ENCODE measurements around the gene PRPF31. TPM values are rescaled to one million over a fixed set of nuclear protein-coding genes. Genes with fewer than 3 reads are reported as not detected.
"Not testable (repeated sequence)": the region's sequence is repeated elsewhere in the genome, so short reads cannot be mapped to it uniquely, and the experiment has no call there.

Gene PRPF31
- 48.6 and 51.9 TPM in 2 replicates for total RNA-seq

- peak; percentile 98 to 99 for DNase-seq (ENCODE audit: low read depth in 2 of 2)
These were observed at the start of gene PRPF31, which contains the start of gene TFPT for GRCh38 chr19:54115109-54116063. PRPF31 (plus strand) TSS chr19:54115754; CDS start chr19:54118279, 2,525 bp downstream. TFPT (minus strand) TSS chr19:54115657; CDS start chr19:54115269, 388 bp downstream.

GRCh38 chr19:54069470-54069869, 46.1 kb upstream of the PRPF31 start:
- no peak for DNase-seq (ENCODE audit: low read depth in 2 of 2)

- DNase-seq (ENCODE audit: low read depth in 2 of 2), result no peak
These were observed 41.7 kb upstream of the PRPF31 start for GRCh38 chr19:54073829-54074228.

DNA sequence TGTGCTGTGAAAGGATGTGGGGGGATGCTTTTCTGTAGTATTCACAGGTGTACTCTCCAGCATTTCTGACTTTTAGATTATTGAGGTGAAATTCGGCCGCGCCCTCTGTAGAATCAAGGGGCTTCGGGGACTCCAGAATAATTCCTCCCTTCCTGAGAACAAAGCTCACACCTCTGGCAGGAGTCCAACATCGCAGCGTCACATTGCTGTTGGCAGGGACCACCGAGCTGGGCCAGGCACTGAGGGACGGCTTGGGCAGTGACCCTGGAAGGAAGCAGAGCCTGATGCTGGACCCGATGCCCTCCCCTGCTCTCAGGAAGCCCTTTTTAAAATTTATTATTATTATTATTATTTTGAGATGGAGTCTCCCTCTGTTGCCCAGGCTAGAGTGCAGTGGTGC, 40.7 kb upstream of the PRPF31 start:
- DNase-seq (ENCODE audit: low read depth in 2 of 2), result no peak

DNA sequence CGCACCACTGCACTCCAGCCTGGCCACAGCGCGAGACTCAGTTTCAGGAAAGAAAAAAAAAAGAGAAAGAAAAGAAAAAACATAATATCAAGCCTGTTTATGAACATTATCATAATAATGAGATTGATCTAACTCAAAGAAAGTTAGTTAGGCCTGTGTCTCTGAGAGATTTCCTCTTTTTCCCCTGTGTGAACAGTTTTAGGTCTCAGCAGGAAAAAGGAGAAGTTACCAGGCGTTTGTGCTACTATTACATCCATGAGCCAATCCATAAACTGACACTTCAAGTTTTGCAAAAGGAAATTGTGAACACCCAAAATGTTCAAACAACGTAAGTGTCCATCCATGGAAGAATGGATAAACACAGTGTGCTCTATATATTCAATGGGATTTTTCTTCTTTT, 38.2 kb upstream of the PRPF31 start:
- no peak for DNase-seq (ENCODE audit: low read depth in 2 of 2)

DNA sequence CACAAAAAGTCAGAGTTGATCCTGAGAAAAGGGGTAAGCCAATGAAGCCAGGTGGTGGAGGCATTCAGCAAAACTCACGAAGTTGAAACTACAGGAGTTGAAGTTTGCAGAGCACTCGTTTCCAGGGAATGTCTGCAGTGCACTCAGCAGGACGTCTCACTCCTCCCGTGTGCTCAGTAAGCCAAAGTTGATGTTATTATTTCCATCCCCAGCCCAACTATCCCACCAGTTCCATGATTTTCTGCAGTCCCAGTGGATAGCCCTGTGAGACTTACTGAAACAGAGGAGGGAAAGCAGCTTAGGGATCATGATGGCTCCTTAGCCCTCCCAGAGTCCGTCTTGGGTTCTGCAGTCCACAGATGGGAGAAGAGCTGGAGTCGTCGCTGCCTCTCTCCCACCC, 34.5 kb upstream of the PRPF31 start, which contains the start of gene TARM1:
Gene TARM1, minus strand, starts transcription at position 334 of the 400 bp plus-strand sequence. Its CDS starts 25 bp downstream, at position 309.
- DNase-seq (ENCODE audit: low read depth in 2 of 2), result no peak

DNA sequence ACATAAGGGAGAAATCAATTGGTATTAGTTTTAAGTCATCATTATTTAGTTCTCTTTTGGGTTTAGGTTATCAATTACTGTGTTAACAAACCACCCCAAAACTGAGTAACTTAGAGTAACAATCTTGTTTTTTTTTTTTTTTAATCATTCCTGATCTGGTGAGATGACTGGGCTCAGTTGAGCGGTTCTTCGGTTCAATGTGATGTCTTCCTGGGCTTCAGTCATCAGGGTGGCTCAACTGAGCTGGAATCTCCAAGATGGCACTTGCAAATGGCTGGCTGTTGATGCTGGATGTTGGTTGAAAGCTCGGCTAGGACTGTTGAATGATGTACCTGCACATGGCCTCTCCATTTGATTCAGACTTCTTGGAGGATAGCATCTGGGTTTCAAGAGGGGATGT, 31.1 kb upstream of the PRPF31 start:
- no peak for DNase-seq (ENCODE audit: low read depth in 2 of 2)

- DNase-seq (ENCODE audit: low read depth in 2 of 2), result no peak
These were observed 21.0 kb upstream of the PRPF31 start for GRCh38 chr19:54094426-54095000.

DNA sequence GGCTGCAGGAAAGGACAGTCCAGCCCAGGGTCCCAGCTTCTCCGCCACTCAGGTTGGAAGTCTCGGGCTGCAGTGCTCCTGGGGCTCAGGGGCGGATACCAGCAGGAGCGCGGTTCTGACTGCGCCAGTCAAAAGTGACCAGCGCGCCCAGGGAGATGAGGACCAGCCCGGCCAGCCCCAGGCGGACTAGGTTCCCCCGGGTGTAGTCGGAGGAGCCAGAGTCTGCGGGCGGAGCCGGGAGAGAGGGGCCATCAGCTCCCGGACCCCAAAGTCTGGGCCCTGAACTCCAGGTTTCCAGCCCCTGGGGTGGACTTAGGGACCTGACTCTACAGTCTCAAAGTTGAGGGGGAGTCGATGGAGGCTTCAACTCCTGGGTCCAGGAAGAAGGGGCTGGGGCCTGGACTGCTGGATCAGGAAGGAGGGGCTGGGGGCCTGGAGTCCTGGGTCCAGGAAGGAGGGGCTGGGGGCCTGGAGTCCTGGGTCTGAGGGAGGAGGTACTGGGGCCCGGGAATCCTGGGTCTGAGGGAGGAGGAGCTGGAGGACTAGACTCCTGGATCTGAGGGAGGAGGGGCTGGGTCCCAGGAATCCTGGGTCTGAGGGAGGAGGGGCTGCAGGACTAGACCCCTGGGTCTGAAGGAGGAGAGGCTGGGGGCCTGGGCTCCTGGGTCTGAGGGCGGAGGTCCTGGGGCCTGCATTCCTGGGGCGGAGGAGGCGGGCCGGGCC, 20.3 kb upstream of the PRPF31 start:
- no peak for DNase-seq (ENCODE audit: low read depth in 2 of 2)

DNA sequence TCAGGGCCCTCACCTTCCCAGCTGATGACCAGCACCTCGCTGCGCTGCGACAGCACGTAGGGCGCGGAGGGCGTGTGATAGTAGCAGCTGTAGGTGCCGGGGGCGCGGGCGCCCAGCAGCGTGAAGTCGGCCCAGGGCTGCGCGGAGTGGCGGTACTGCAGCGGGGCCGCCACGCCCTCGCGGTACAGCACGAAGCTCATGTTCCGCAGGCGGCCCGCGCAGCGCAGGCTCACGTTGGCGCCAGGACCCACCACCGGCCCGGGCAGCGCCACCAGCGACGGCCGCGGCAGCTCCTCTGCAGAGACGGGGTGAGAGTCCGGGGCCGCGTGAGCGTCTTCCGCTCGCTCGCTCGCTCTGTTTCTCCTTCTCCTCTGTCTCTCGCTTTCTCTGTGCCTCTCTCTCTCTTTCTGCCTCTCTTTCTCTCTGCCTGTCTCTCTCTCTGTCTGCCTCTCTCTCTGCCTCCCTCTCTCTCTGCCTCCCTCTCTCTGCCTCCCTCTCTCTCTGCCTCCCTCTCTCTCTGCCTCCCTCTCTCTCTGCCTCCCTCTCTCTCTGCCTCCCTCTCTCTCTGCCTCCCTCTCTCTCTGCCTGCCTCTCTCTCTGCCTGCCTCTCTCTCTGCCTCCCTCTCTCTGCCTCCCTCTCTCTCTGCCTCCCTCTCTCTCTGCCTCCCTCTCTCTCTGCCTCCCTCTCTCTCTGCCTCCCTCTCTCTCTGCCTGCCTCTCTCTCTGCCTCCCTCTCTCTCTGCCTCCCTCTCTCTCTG, 19.5 kb upstream of the PRPF31 start:
- DNase-seq (ENCODE audit: low read depth in 2 of 2), result peak; percentile 40 to 48

- DNase-seq (ENCODE audit: low read depth in 2 of 2), result peak in 1 of 2 donors; percentile 19
These were observed 18.9 kb upstream of the PRPF31 start for GRCh38 chr19:54096617-54097106.

DNA sequence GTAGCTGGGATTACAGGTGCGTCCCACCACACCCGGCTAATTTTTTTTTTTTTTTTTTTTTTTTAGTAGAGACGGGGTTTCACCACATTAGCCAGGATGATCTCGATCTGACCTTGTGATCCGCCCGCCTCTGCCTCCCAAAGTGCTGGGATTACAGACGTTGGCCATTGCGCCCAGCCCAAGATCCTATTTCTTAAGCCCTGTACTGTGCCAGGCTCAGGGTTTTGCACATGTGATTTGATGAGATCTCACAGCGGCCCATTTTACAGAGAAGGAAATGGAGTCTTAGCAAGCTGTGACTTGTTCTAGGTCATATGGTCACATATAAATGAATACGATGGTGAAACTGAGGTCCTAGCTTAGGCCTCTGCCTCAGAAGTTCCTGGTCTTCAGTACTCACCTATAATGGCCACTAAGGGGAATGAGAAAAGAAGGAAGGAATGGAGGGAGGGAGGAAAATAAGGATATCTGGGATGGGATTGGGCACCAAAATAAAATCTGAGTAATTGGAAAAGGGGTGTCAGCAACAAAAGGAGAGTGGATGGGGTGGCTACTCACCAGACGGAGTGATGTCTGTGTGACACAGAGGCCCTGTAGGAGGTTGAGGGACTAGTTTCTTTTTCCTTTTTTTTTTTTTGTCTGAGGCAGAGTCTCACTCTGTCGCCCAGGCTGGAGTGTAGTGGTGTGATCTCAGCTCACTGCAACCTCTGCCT, 16.2 kb upstream of the PRPF31 start:
- DNase-seq (ENCODE audit: low read depth in 2 of 2), result no peak

- not testable (repeated sequence) for DNase-seq (ENCODE audit: low read depth in 2 of 2)
These were observed 15.7 kb upstream of the PRPF31 start for GRCh38 chr19:54099903-54100255.

DNA sequence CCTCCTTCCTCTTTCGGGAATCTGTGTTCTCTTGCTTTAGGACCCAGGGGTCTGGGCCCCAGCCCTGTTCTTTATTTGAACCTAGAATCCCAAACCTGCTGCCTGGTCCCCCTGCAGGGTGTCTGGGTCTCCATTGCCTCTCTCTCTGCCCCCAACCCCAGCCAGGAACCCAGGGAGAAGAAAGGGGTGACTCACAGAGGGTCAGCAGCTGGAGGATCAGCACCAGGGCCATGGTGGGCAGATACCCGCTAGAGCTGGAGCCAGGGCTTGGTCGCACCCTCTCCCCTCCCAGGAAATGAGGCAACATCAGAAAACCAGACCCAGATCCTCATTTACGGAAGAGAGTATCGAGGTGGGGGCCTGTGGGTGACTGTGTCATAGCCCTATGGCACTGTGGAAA, 15.0 kb upstream of the PRPF31 start, which contains the start of gene OSCAR:
Gene OSCAR, minus strand, starts transcription at position 243 of the 400 bp plus-strand sequence. Its CDS starts 11 bp downstream, at position 232.
- DNase-seq (ENCODE audit: low read depth in 2 of 2), result no peak

DNA sequence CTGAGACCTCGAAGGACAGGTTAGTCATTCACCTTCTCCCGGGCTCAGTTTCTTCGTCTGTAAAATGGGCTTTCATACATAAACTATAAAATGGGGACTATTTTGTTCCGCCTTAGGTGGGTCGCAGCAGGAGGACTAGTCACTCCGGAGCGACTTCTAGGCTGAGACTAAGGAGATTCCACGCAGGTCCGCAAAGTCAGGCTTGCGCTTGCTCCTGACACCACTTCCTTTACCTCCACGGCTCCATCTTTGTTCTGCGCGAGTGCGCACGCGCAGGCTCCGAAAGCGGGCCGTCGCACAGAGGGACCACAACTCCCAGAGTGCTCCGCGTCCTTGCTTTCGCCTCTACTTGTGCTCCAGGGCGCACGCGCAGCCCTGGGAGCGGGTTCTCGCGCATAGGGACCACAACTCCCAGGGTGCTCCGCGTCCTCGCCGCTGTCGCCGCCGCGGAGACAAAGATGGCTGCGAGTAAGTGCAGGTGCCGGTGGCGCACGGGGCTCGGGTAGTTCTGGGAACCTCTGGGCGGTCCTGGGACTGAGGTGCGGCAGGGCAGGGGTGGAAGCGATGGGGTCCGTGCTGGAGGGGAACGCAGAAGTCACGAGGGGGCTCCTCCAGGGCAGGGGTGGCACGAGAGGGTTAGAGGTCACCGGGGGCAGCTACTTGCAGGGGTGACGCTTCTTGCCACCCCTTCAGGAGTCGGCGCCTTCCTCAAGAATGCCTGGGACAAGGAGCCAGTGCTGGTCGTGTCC, 13.0 kb upstream of the PRPF31 start, which contains the start of gene NDUFA3:
Gene NDUFA3, plus strand, starts transcription at position 435 of the 749 bp plus-strand sequence. Its CDS starts 24 bp downstream, at position 459.
- peak; percentile 99 for DNase-seq (ENCODE audit: low read depth in 2 of 2)

DNA sequence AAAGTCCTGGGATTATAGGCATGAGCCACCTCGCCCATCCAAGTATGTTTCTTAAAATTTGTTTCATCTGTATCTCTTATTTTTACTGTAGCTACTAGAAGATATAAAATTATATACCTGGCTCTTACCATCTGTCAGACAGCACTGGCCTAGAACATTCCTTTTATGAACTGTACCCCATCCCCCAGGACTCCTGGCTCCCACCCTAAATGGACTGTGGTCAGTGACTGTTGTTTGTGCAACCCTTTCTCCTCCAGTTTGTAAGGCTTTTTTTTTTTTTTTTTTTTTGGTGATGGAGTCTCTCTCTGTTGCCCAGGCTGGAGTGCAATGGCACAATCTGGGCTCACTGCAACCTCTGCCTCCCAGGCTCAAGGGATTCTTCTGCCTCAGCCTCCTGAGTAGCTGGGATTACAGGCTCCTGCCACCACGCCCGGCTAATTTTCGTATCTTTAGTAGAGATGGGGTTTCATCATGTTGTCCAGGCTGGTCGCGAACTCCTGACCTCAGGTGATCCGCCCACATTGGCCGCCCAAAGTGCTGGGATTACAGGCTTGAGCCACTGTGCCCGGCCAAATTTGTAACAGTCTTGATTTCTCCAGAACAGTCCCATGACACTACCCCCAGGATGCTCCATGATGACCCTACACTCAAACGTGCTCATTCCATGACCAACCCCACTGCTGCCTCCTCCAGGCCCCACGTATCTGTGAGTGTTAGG, 10.4 kb upstream of the PRPF31 start:
- no peak for DNase-seq (ENCODE audit: low read depth in 2 of 2)

DNA sequence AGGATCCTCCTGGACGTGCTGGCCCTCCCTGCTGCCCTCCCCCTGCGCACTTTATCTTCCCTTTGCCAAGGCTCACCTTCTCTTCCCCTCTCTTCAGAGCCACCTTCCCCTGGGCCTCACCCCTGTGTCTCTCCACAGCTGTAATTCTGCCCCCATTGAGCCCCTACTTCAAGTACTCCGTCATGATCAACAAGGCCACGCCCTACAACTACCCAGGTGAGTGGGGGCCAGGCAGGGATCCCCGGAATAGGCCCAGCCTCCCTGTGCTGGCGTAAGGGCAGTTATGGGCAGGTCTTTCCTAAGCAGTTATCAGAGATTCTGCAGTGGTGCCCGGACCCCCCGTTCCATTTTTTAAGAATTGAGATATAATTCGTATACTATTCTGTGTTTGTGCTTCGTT, 9.8 kb upstream of the PRPF31 start:
- DNase-seq (ENCODE audit: low read depth in 2 of 2), result no peak

- no peak for DNase-seq (ENCODE audit: low read depth in 2 of 2)
These were observed 8.8 kb upstream of the PRPF31 start for GRCh38 chr19:54106716-54107115.
